ENCODE measurements around the gene HES2.
"Not testable (repeated sequence)": the region's sequence is repeated elsewhere in the genome, so short reads cannot be mapped to it uniquely, and the experiment has no call there.

HES2 gene

DNA sequence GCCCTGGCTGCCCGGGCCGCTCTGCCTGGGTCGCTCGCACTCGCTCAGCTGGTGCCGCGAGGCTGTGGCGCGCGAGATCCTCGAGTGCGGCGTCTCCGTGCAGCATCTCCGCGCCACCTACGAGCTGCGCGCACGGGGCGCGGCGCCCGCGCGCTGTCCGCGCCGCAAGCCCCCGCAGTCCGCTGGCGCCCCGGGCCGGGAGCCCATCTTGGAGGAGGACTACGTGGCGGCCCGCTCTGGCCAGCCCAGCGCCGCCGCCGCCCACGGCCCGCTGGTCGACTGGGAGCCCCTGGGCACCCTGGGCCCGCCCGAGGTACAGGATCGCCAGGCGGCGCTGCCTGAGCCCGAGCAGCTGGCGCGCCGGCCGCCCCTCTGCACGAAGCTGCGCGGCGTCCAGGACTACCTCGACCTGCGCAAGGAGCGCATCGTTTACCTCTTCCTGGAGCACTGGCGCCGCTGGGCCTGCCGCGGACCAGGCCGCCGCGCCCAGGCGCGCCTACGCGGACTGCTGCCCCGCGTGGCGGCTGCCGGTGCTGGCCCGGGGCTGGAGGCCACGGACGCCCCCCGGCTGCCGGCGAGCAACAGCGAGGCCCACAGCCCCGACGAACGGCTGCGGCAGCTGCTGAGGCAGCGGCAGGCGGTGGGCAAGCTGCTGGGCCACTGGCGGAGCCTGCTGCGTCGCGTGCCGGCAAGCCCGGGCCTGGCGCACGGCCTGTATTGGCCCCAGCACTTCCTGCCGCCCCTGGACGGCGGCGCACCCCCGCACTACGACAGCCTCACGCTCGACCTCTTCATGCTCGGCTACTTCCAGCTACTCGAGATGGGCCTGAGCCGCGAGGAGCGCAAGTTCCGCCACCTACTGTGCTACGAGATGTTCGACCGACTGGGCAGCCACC, 35.4 kb upstream of the HES2 start:
- DNase-seq (ENCODE audit: low spot score) = no peak

DNA sequence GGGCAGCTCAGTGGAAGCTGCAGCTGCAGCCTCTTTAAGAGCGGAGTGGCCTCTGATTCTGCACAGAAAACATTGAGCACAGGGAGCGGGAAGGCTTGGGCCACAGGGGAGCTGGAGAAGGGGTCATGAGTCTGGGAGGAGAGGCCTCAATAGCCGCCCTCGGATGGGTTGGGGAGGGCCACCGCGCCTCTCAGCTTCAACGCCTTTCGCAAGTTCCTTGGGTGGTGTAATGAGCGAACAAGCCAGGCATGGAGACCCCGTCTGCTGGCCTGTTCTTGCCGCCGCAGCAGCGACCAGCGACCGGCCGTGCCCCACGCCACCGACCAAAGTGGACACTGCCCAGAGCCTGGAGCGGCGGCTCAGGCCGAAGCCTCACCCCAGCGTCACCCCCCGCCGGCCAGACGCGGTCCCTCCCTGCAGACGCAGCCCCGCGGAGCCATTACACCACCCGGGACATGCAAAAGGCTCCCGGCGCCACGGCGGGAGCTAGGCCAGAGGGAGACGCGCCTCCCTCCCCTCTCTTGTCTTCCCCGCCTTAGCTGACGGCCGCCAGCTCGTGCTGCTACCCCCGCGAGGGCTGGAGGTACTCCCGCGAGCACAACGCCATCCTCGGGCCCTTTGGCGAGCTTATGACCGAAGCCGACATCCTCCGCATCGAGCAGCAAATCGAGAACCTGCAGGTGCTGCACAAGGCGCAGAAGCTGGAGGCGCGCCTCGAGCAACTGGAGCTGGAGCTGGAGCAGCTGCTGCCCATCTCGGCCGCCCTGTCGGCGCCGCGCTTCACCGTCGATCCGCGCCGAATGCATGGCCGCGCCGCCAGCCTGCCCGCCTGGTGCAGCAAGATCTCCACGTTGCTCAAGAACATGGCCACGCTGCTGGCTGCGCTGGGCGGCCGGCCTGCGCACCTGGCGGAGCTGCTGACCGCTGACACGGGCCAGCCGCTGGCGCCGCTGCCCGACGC, 34.5 kb upstream of the HES2 start:
- not testable (repeated sequence) for DNase-seq (ENCODE audit: low spot score)

DNA sequence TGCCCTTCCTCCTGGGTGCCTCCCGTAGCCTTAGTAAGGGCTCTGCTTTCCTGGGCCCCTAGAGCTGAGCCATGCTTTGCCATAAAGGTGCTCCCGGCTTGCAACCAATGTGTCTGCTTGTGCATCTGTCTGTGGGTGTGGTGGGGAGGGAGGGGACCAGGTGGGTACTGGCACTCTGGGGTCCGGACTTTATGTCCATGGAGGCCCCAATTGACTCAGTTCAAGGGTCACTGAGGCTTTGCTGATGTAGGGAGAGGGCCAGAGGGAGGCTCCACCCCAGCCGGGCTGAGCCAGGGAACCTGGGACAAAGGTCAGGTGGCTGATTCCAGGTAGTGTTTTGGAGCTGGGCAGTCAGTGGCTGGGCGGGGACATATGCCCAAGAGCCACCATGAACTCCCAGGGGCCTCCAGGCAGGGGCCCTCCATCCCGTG, 31.2 kb upstream of the HES2 start:
- peak; percentile 80 for DNase-seq (ENCODE audit: low spot score)

DNA sequence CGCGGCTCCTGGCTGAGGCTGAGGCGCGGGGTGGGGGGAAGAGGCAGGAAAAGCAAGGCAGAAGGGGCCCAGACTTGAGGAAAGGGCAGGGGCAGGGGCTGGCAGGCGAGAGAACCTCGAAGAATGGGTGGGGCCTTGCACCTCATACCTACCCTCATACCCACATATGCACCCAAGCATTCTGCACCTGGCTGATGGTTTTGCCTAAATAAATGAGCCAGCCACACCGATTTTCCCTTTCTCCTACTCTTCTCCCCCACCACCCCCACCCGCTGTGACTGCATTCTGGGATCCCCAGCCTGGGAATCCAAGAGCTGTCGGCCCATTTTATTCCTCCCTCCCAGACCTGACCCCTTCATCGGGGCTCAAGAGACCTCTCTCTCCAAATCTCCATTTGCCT, 30.8 kb upstream of the HES2 start:
- DNase-seq (ENCODE audit: low spot score) = not testable (repeated sequence)

DNA sequence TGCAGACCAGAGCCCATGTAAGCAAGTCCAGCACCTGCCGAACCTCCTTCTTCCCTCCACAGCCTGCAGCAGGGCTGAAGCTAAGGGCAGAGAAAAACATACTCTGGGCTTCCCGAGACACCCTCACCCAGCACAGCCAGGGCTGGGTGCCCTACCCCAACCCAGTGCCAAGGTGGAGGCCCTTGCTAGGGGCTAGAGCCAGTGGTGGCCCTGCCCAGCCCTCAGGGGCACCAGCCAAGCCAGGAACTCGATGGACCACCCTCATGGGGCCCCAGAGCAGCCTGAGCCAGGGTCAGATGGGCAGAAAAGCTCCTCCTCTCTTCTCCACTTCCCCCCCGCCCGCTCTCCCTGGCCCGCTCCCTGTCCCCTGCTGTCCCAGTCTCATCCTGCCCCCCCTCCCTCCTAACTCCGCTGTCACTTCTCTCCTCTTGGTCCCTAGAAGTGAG, 30.3 kb upstream of the HES2 start:
- DNase-seq (ENCODE audit: low spot score) = no peak

DNA sequence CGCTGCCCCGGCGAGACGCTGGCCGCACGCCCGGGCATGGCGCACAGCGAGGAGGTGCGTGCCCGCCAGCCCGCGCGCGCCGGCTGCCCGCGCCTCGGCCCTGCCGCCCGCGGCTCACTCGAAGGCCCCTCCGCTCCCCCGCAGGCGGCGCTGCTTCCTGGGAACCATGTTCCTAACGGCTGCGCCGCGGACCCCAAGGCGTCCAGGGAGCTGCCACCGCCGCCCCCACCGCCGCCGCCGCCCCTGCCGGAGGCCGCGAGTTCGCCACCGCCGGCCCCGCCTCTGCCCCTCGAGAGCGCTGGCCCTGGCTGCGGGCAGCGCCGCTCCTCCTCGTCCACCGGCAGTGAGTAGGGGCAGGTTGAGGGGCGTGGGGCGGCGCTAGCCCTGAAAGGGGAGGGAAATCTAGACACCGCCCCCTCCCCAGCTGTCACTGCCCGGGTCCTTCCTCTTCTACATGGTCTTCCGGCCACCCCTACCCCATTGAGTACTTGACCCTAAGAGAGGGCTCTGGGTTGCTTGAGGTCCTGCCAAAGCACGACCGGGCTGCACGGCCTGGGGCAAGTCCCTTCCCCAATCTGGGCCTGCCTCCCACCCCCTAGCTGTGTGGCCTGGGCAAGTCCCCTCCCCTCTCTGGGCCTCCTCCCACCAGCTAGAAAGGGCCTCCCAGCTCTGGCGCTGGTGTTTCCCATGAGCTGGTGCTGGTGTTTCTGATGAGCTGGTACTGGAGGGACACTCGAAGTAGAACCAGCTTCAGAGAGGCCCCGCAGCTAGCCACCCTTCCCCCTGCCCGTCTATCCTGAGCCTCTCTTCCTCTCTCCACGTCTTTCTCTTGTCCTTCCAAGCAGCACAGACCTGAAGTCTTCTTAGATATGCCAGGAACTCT, 29.3 kb upstream of the HES2 start:
- DNase-seq (ENCODE audit: low spot score) = peak; percentile 56

DNA sequence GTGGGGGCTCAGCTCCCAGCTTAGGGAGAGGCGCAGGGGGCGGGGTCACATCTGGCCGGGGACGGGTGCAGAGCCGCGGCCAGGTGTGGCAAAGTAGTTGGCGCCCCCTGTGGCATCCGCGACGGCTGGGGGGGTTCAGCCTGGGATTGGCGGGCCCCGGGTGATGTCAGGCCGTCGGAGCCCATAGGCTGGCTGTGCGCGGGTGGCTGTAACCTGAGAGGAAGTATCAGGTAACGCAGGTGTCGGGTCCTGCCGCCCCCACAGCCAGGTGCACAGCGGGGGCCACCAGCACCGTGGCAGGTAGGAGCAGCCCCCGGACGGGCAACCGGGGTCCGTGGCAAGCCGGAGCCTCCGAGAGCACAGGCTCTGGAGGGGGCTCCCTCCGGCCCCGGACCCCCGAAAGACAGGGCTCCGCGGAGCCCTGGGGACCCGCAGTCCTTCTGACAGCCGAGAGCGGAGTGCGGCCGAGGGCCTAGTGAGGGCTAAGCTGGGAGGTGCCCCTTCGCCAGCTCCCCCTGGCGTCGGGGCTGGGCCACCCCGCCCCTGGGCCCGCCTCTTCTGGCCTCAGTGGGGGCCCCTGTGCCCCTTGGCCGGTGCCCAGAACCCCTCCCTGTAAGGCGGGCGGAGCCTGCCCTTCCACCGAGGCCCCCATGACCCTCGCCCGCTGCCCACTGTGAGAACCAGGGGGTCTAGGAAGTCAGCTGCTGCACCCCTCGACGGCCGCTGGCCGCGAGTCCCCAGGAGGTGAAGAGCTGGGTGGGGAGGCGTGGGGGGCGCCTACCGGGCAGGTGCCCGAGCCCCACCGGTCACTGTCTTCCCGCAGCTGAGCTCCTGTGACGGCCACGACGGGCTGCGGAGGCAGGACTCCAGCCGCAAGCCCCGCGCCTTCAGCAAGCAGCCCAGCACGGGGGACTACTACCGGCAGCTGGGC, 28.4 kb upstream of the HES2 start:
- DNase-seq (ENCODE audit: low spot score) = peak; percentile 57

DNA sequence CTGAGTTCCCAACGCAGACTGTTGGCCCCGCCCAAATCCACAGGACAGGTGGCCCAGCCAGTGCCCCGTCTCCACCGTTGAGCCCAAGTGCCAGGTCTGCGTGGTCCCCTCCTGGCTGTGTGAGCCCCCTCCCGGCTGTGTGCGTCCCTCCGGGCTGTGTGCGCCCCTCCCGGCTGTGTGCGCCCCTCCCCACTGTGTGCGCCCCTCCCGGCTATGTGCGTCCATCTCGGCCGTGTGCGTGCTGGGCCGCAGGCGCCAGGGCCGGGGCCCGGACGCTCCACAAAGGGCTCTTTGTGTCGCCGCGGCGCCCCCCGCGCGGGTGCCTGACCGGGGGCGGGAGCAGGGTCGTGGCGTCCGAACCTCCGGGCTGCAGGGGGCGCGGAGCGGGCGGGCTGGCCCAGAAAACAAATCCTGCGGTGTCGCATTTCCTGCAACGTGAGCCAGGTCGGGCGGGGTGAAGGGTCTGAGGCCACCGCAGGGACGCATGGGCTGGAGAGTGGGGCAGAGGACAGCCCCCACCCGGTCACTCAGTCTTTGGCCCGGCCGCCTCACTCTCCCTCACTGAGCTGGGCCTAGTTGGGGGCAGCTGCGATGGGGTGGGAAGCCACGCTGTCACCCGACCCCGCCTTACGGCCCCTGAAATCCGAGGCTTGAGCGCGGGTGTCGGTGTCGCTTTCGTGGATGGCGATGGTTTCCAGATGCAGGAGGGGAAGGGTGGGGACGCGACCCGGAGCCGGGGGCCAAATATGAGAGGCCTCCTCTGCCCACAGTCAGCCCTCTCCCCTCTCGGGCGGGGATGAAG, 27.5 kb upstream of the HES2 start:
- peak; percentile 53 for DNase-seq (ENCODE audit: low spot score)

DNA sequence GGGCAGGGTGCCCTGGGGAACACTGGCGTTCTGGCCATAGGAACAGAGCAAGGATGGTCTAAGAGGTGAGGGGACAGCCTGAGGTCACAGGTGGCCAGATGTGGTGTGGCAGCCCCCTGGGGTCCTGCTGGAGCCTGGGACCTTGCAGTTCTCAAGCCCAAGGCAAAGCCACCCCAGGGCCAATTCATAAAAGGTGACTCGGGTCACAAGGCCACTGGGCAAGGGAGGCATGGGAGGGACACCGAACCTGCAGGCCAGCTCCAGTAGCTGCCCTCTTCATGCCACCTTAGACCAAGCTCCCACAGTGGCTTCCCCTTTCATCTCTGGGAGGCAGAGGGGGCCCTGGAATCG, 26.9 kb upstream of the HES2 start:
- DNase-seq (ENCODE audit: low spot score) = no peak

DNA sequence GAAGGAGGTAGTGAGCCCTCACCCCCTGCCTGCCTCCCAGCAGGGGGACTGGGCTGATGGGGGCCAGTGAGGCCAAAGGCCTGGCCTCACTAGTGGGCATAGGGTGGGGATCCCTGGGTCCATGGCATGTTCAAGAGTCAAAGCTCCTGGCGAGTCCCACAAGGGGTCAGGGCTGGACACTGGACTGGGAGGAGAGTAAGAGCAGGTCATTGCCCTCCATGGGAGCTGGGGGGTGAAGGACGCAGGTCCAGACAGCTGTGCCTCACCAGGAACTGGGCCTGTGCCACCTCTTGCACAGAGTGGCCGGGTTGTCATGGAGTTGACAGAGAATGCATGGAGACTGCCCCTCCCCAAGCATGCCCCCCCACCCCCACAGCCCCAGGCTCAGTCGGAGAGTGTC, 26.2 kb upstream of the HES2 start:
- not testable (repeated sequence) for DNase-seq (ENCODE audit: low spot score)

DNA sequence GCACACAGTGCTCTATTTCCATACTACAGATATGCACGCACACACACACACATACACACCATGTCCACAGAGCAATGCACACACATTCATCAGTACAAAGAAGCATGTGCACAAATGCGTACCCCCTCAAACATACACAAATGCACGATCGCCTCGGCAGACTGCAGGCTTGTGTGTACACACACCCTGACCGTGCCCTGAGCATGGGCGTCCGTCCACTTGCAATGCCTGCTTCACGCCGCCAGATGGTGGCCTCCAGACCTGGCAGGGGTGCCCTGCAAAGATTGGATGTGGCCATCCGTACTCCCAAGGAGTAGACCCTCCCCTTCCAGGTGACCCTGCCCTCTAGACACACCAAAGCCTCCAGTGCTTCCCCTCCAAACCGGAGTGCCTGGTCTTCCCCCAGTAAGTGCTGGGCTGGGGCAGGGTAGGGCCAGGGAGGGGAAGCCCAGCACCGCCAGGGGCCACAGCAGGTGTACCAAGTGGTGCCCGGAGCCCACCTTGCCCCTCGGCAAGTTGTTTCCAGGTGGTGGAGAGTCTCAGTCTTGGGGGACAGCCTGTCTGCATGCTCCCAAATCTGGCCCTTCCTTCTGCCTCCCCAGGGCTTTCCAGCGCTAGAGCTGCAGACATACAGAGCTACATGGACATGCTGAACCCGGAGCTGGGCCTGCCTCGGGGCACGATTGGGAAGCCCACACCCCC, 25.5 kb upstream of the HES2 start:
- DNase-seq (ENCODE audit: low spot score) = no peak

DNA sequence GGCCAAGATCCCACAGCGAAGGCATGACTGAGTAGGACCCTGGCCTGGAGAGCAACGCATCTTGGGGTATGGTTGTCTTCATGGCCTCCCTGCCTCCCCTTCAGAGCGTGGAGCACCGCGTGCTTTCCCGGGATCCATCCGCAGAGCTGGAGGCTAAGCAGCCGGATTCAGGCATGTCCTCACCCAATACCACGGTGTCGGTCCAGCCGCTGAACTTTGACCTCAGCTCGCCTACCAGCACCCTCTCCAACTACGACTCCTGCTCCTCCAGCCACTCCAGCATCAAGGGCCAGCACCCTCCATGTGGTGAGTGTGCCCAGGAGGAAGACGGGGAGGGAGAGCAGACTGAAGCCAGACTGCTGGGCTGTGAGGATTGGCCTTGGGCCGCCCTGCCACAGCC, 24.7 kb upstream of the HES2 start:
- DNase-seq (ENCODE audit: low spot score) = no peak

DNA sequence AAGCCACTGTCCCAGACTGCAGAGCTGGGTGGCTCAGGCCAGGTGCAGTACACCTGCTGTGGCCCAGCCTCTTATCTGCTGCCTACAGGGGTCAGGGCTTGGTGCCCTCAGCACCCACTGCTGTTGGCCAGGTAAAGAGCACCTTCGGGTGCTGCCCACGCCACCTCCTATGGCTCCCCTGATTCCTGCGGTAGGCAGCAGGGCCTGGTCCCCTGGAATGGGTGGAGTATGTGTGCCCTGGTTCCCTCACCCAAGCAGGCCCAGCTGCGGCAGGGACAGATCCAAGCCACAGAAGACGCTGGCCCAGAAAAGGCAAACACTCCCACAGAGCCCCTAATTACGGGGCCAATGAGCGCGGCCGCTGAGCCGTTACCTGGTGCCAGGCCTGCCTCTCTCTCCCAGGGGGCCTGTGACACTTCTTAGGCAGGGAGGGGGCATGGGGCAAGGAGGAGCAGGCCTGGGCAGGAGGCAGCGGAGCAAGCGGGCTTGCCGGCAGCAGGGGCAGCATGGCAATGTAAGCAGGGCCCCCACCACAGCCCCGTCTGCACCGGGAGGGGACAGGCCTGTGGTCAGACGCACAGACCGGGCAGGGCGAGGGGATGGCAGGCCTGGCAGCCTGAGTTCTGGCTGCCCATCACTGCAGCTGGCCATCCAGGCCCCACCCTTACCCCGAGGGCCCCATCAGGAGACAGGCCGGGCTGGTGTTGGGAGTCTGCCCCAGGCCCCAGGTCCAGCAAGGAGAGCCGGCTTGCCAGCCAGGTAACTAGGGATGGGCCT, 23.8 kb upstream of the HES2 start:
- no peak for DNase-seq (ENCODE audit: low spot score)

DNA sequence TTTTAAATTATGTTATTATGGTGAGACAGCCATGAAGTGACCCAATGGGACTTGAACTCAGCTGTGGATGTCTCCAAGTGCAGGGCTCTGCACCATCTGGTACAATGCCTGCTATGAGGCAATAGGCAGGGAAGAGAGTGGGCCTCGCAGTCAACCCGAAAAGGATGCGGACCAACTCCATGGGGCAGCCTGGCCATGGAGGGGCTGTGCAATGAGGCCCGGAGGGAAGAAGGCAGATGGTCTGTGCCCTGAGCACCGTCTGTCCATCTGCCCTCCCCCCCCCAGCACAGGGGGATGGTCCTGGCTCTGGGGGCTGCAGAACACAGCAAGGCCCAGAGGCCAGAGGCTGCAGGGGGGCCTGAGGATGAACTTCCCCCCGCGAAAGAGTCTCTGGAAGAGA, 21.9 kb upstream of the HES2 start:
- no peak for DNase-seq (ENCODE audit: low spot score)

DNA sequence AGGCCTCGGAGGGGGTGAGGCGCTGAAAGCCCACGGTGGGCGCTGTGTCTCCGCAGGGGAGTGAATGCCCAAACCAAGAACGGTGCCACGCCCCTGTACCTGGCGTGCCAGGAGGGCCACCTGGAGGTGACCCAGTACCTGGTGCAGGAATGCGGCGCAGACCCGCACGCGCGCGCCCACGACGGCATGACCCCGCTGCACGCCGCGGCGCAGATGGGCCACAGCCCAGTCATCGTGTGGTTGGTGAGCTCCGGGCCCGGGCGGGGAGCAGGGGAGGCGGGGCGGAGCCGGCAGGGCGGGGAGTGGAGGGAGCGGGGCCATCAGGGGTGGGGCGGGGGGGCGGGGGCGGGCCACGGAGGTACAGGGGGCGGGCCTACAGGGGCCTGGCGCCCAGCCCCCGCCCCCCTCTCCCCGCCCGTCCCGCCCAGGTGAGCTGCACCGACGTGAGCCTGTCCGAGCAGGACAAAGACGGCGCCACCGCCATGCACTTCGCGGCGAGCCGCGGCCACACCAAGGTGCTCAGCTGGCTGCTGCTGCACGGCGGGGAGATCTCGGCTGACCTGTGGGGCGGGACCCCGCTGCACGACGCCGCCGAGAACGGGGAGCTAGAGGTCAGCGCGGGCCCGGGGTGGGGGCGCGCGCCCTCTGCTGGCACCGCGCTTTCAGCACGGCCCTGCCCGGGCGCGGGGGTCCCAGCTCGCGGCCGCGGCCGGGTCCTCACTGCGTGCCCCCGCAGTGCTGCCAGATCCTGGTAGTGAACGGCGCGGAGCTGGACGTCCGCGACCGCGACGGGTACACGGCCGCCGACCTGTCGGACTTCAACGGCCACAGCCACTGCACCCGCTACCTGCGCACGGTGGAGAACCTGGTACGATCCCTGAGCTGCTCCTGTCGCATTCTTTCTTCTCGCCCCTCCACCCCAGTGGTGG, 20.7 kb upstream of the HES2 start:
- DNase-seq (ENCODE audit: low spot score) = peak; percentile 71

DNA sequence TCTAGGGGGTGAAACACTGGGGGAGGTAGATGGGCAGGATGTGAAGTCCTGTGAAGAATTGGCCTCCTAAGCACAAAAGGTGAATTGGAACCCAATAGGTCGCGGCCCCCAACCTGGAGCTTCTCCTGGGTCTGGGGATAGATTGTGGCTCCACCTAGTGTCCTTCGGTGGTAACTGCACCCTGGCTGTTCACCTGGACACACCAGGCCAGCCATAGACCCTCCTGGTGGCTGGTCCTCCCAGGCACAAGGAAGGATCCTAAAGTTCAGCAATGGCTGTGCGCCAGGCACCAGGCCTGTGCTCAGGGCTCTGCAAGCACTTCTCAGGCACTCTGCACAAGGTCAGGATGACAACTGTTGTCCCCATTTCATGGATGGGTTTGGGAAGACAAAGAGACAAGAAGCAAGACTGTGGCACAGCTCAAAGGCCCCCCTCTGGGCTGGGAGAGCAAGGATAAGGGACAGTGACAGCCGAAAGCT, 18.4 kb upstream of the HES2 start:
- peak; percentile 91 for DNase-seq (ENCODE audit: low spot score)

DNA sequence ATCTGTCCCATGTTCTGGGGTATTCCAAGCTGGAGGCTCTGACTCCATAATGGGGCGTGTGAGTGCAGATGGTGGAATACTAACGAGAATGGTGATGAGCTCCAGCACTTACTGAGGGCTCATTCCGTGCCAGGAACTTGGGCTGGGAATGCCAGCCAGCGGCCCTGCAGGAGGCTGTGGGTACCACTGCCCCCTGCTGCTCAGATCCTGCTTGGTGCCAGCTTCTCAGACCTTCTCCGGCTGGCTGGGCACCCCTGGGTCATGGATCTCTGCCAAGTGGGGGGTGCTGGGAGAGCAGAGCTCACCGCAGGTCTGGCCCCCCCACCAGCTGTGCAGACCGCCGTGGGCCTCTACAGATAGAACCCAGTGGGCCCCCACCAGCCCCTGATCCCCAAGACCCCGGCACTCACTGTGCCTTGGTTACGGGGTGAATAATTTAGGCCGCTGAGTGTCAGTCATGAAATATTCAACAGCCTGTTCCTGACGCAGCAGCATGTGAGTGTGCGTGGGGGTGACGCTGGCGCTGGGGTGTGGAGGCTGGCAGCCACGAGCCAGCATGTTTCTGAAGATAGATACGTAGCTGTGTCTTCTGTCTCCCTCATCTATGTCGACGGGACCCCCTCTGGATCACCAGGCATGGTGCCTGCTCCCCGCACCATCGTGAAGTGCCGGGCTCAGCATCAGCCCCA, 17.4 kb upstream of the HES2 start:
- not testable (repeated sequence) for DNase-seq (ENCODE audit: low spot score)

Data from HuH-7 (cell line).